Iris pigment epithelial cell (primary cell): Measurements from ENCODE around the gene SHISAL1.
"Not testable (repeated sequence)": the region's sequence is repeated elsewhere in the genome, so short reads cannot be mapped to it uniquely, and the experiment has no call there.

Experiments used
- DNase-seq: peaks from one replicate; pipeline ENCODE4 v3.0.0-alpha.2; 2011; ENCODE audit warnings: low read depth

SHISAL1 gene

GRCh38 chr22:44260216-44261035, 52.3 kb downstream of the SHISAL1 start:
- DNase-seq: no peak

GRCh38 chr22:44259366-44260215, 53.2 kb downstream of the SHISAL1 start:
- no peak for DNase-seq

DNA sequence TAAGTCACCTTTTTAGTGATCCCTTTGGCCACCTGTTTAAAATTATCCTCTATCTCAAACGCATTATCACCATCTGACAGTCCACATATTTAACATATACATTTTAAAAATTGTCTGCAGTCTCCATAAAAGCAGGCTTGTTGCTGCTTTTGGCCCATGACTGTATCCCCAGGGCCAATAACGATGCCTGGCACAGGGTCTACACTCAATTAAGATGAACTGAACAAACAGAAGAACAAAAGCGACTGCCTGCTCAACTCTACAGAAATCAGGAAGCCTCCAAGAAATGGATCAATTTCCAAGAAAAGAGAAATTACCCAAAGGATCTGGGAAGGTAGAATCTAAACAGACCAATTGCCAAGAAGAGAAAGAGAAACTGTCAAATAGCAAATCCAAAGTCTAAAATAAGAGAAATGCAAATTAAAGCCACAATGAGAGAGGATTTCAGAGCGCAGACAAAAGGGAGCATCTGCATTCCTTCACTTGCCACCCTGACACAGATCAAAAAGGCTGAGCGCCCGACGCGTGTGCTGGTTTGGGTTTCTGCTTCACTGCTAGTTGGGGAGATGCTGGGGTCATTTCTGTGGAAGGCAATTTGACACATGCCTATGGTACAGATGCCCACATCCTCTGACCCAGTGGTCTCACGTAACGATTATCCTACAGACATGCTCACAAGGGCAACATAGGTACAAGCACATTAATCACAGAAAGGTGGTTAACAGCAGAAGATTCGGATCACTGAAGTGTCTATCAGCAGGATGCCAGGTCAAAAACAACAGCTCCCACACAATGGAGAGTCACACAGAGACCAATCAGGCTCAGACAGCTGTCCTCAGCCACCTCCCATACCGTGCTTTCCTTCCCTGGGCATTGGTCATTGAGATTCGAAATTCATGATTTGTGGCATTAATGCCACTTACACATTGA, 55.9 kb downstream of the SHISAL1 start:
- DNase-seq: no peak

DNA sequence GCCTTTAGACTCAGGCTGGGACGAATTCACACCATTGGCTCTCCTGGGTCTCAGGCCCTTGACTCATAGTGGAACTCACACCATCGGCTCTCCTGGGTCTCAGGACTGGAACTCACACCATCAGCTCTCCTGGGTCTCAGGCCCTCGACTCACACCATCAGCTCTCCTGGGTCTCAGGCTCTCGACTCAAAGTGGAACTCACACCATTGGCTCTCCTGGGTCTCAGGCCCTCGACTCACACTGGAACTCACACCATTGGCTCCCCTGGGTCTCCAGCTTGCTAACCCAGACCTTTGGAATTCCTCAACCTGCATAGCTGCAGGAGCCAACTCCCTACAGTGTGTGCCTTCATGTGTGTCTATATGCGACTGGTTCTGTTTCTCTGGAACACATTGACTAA, 56.7 kb downstream of the SHISAL1 start:
- no peak for DNase-seq

GRCh38 chr22:44254811-44255210, 57.9 kb downstream of the SHISAL1 start:
- DNase-seq: no peak

DNA sequence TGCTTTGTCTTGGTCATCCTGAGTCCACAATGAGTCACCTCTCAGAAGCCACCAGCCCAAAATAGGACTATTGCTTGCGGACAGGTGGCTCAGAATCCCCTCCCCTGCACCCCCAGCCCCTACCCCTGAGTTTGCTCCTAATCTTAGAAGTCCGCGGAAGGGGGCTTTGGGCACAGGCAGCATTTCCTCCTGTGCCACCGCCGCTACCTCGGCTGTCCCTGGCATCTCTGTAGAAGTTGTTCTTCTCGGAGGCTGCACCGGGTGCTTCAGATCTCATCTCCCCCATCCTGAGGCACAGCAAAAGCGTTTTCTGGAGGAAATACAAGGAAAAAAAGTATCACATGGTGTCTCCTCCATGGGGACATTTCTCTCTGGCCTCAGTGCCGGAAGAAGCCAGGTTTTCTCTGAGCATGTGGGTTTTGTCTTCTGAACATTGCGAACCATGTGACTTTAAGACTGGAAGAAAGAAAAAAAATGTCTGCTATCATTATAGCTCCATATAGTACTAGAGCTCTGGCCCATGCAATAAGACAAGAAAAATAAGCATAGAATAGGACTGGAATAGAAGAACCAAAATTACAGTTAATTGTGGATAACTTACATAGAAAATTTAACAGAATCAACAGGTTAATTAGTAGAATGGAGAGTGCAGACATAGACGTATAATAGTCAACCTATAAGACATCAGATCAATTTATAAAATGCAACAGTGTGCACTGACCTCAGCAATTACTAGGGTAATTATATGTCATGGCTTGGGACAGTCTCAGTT, 63.2 kb downstream of the SHISAL1 start:
- DNase-seq: no peak

- no peak for DNase-seq
These were observed 63.8 kb downstream of the SHISAL1 start for GRCh38 chr22:44248926-44249325.

DNA sequence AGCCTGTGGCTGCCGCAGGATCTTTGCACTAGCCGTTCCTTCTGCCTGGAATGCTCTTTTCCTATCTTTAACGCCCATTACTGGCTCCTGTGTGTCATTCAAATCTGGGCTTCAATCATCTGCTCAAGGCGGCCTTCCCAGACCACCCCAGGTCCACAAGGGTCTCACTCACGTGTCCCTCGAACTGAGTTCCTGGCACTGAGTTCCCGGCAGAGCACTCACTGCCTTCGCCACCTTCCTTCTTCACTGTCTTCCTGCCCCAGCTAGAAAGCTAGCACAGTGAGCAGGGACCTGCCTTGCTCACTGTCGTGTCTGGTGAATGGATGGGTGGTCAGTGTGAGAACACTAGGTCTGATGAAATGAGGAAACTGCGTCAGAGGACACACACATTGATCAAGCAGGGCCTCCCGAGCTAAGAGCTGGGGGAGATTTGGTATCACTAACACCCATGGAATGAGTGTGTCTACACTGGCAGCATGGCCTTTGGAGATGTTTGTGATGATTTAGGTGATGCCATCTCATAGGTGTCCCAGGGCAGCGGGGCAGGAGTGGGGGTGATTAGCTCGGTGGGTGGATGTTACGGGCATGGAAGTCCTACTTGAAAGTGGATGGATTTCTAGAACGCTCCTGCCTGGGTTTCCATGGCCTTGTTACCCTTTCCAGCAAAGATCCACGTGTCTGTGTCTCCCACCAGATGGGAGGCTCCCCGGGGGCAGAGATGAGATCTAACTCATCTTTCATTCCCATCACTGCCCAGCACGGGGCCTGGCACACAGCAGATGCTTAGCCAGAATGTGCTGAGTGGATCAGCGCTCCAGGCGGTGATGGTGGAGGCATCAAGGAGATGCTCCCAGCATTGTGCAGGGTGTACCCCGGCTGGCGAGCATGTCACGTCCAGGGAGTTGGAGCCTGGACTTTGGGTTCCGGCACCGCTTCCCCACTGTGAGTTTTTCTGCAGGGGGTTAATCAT, 64.5 kb downstream of the SHISAL1 start:
- DNase-seq: no peak

DNA sequence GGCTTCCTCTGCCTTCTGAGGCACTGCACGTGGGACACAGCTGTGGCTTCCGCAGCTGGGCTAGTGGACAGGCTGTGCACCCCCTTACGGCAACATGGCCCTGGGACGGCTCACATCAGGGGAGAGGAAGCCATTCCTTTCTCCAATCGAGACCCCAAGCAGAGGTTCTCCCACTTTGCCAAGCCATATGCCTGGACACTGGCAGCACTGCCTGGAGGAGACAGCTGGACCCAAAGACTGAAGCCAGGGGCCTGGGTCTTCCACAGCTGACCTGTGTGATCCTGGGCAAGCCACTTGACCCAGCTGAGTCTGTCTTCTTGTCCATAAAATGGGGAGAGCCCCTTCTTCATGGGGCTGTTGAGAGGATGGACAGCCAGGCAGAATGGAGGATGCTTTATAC, 65.4 kb downstream of the SHISAL1 start:
- DNase-seq: no peak

DNA sequence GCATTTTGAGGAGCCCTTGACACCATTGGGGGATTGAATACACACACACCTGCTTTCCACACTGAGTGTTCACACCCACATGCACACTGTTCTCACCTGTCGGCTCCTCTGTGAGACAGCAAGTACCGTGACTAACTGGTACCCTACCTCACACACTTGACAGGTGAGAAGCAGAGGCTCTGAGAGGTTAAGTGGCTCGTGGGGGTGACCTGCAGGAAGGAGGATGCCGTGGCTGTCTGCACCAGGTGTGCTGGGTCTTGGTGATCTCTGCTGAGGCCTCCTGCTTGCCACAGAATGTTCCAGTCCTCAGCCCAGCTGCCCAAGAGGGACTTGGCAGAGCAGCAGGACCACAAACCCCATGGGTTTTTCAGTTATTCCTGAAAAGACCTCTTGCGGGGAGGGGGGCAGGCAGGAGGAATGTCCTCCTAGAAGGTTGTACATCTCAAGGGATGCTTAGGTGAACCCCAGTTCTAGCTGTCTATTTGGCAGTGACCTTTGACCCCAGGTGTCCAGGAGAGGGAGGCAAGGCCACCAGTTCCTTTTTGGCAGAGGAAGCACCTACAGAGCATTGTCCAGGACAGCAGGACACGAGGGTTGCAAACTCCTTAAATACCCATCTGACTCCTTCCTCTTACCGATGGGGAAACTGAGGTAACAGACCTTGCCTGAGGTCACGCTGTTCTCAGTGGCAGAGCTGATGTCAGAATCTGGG, 66.0 kb downstream of the SHISAL1 start:
- DNase-seq: no peak

DNA sequence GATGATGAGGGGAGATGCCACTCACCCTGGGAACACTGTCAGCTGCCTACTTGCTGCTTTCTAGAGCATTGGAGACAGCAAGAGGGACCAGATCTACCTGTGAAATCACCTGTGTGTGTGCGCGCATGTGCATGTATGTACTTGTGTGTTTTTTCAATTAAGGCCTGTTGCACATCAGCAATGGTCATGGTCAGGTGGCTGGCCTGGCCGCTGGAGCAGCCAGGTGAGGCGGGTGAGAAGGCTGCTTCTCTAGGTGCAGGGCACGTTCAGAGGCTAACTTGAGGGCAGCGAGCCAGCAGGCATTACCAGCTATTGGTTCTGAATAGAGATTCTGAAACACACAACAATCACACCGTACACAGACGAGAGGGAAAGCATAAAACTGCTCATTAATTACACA, 66.9 kb downstream of the SHISAL1 start:
- DNase-seq: no peak

- DNase-seq: no peak
These were observed 67.3 kb downstream of the SHISAL1 start for GRCh38 chr22:44245438-44245837.

- no peak for DNase-seq
These were observed 68.4 kb downstream of the SHISAL1 start for GRCh38 chr22:44244265-44244822.

DNA sequence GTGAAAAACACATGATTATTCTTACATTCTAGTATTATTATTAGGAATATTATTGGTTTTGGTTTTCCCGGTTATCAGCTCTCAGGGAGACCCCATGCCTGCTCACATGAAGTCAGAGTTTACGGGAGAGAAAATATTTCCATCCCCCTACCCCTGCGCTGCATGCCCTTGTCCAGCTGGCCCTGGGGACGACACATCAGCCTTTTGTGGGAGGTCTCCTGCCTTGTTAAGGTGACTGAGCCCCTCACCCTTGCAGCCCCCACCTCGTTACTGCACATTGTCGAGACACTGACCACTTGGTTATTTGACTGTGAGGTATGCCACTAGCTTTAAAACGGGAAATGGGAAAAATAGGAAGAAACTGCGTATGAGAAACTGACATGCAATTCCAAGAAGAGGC, 69.0 kb downstream of the SHISAL1 start:
- no peak for DNase-seq

GRCh38 chr22:44242946-44243724, 69.6 kb downstream of the SHISAL1 start:
- no peak for DNase-seq

- not testable (repeated sequence) for DNase-seq
These were observed 71.6 kb downstream of the SHISAL1 start for GRCh38 chr22:44241121-44241520.

- DNase-seq: no peak
These were observed 75.5 kb downstream of the SHISAL1 start for GRCh38 chr22:44237290-44237689.

GRCh38 chr22:44234372-44234771, 78.4 kb downstream of the SHISAL1 start:
- DNase-seq: not testable (repeated sequence)
